ENCODE measurements around the gene TST.

Gene TST

GRCh38 chr22:37053310-37054055 is 34.2 kb upstream of the TST start:
- no peak for DNase-seq

- DNase-seq, result no peak
Measured at GRCh38 chr22:37052386-37053309, 33.4 kb upstream of the TST start.

GRCh38 chr22:37051391-37052385 is 32.4 kb upstream of the TST start, which contains the start of gene KCTD17:
KCTD17 (plus strand) TSS chr22:37051742; CDS start chr22:37051761, 19 bp downstream.
- DNase-seq, result peak; percentile 79

- no peak for DNase-seq
Measured at GRCh38 chr22:37050913-37051312, 31.7 kb upstream of the TST start.

- no peak for DNase-seq
Measured at GRCh38 chr22:37049224-37049623, 30.0 kb upstream of the TST start.

- peak; percentile 26 for DNase-seq
Measured at GRCh38 chr22:37048133-37048532, 28.9 kb upstream of the TST start.

- DNase-seq, result no peak
Measured at GRCh38 chr22:37047006-37047405, 27.8 kb upstream of the TST start.

GRCh38 chr22:37046589-37046988 is 27.3 kb upstream of the TST start:
- no peak for DNase-seq

GRCh38 chr22:37045958-37046357 is 26.7 kb upstream of the TST start:
- peak; percentile 73 for DNase-seq

GRCh38 chr22:37044634-37045625 is 25.7 kb upstream of the TST start:
- no peak for DNase-seq

GRCh38 chr22:37043828-37044538 is 24.7 kb upstream of the TST start:
- DNase-seq, result no peak

GRCh38 chr22:37043209-37043827 is 24.1 kb upstream of the TST start:
- no peak for DNase-seq

GRCh38 chr22:37039466-37039865 is 20.2 kb upstream of the TST start:
- no peak for DNase-seq

- DNase-seq, result no peak
Measured at GRCh38 chr22:37037669-37038068, 18.4 kb upstream of the TST start.

- DNase-seq, result no peak
Measured at GRCh38 chr22:37036655-37037377, 17.6 kb upstream of the TST start.

- no peak for DNase-seq
Measured at GRCh38 chr22:37033605-37034430, 14.6 kb upstream of the TST start.

- DNase-seq, result peak; percentile 66
Measured at GRCh38 chr22:37032535-37033460, 13.6 kb upstream of the TST start.
